22Rv1 (cell line): ENCODE results near the gene MOB3C.

Experiments used
- H3K27ac ChIP-seq: fragments of 450-650 bp; 2 replicates; pipeline ENCODE4 v1.5.1; 2017
- ZFX ChIP-seq: fragments of 450-650 bp; IDR thresholded peaks from 2 replicates; pipeline ENCODE4 v1.6.1; 2017; ENCODE audit warnings: antibody characterized with exemption, borderline replicate concordance
- TF ChIP-seq, protein P1 (sequence below): fragments of 450-650 bp; IDR thresholded peaks from 2 replicates; pipeline ENCODE4 v1.5.1; 2017; ENCODE audit warnings: mild to moderate bottlenecking

Gene MOB3C

DNA sequence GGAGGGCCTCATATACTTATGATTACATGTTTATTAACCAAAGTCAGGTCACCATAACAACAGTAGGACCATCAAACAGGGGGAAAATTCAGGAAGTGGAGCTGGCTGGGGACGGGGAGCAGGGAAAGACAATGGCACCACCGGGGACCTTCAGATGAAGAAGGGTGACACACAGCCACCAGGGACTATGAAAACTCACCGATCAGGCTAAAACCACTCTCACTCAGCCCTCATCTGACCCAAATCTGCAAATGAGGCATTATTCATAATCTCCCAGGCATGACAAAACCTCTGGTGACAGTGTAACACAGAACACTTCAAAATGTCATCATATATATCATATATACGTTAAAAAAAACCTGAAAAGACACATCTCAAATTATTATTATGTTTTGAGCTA is 23.8 kb downstream of the MOB3C start:
- TF ChIP-seq, protein P1, sequence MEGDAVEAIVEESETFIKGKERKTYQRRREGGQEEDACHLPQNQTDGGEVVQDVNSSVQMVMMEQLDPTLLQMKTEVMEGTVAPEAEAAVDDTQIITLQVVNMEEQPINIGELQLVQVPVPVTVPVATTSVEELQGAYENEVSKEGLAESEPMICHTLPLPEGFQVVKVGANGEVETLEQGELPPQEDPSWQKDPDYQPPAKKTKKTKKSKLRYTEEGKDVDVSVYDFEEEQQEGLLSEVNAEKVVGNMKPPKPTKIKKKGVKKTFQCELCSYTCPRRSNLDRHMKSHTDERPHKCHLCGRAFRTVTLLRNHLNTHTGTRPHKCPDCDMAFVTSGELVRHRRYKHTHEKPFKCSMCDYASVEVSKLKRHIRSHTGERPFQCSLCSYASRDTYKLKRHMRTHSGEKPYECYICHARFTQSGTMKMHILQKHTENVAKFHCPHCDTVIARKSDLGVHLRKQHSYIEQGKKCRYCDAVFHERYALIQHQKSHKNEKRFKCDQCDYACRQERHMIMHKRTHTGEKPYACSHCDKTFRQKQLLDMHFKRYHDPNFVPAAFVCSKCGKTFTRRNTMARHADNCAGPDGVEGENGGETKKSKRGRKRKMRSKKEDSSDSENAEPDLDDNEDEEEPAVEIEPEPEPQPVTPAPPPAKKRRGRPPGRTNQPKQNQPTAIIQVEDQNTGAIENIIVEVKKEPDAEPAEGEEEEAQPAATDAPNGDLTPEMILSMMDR, result no peak
- no peak for TF ChIP-seq ZFX
- no peak overlapping the region for H3K27ac ChIP-seq

DNA sequence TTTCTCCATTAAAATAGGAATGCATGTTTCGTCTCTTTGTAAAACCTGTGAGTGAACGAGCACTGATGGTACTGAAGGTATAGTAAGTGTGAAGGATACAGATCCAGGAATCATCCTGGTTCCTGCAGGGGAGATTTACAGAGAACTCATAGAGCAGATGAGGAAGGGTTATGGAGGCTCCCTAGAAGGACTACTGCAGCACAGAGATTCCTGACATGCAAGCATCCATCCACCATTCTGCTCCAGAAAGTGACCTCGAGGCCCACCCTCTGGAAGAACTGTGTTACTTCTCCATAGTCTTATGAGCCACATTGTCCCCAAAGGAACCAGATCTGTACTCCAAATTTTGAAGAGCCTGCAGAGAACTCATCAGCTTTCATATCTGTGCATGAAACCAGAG is 27.1 kb downstream of the MOB3C start:
- no peak for TF ChIP-seq ZFX
- TF ChIP-seq, protein P1, result no peak
- no peak overlapping the region for H3K27ac ChIP-seq

DNA sequence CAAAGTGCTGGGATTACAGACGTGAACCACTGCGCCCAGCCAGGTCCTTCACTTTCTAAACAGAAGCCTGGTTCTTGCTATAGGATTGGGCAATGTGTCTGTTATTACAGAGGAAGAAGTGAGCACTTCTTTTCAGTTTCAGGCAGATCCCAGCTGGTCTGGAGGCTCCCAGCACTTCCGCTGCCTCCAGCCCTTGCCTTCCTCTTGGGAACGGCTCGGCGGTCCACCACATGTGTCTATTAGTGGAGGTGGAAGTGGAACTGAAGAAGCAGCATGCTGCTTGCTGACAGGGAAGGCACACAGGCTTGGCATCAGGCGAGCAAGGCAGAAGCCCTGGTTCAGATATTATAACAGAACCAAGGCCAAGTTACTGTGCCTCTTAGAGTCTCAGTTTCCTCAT is 29.5 kb downstream of the MOB3C start:
- TF ChIP-seq, protein P1, result no peak
- TF ChIP-seq ZFX, result no peak
- H3K27ac ChIP-seq, result no peak overlapping the region

DNA sequence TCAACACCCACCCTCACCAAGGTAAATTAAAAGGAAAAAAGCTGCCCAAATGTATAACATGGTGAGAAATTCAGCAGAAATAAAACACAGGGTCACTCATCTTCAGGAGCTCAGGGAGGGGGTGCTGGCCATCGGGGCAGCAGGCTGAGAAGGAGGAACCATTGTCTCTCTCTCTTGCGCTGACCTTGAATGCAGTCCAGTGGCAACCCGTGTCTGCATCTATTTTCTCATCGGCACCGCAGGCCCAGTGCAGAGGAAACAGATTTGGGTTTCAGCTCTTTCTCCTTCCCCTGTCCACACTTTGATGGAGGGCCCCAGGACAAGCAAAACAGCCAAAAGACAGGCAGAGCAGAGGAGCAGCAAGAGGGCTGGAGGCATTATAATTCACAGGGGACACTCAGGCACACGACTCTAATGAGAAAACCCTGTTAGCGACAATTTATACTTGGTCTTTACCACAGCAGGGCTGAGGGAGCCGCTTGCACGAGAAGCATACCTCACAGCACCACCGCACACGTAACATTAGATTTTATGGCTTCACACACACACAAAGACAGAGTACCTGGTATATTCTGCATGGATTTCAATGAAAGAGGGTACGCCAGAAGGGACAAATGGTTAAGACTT is 31.2 kb downstream of the MOB3C start:
- TF ChIP-seq, protein P1, result no peak
- no peak for TF ChIP-seq ZFX
- H3K27ac ChIP-seq, result no peak overlapping the region

DNA sequence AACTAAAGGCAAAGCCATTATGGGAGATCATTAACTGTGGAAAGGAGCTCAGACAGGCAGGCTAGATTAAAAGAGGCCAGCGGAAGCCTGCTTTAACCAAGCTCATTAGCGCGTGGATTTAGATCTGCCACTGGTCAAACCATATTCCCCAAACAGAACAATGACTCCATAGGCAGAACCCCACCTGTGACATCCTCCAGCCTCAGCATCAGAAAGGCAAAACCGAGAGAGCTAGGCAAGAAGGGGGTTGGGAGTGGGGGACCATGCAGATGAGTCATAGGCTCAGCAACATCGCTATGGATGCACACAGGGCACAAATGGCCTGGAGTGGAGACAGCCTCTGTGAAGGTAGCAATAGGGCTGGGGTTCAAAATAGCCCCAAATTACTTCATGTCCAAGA is 33.1 kb downstream of the MOB3C start:
- TF ChIP-seq, protein P1, result no peak
- TF ChIP-seq ZFX, result no peak
- no peak overlapping the region for H3K27ac ChIP-seq

DNA sequence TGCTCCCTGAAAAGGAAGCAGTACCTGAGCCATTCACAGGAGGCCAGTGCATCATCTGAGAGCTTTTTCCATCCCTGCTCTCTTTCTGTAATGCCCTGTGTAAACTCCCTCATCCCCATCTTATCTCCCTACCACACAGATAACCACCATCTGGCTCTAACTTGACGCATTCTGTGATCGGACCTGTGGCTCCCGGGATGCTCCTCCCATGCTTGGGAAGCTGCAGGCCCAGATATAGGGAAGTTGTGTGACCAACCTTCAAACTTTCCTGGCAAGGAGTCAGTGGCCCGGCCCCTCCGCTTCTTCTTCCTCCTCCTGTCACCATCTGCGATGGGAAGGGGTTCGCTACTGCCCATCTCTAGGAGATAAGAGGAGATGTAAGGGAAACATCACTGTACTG is 33.6 kb downstream of the MOB3C start:
- TF ChIP-seq ZFX, result no peak
- TF ChIP-seq, protein P1, result no peak
- H3K27ac ChIP-seq, result no peak overlapping the region

DNA sequence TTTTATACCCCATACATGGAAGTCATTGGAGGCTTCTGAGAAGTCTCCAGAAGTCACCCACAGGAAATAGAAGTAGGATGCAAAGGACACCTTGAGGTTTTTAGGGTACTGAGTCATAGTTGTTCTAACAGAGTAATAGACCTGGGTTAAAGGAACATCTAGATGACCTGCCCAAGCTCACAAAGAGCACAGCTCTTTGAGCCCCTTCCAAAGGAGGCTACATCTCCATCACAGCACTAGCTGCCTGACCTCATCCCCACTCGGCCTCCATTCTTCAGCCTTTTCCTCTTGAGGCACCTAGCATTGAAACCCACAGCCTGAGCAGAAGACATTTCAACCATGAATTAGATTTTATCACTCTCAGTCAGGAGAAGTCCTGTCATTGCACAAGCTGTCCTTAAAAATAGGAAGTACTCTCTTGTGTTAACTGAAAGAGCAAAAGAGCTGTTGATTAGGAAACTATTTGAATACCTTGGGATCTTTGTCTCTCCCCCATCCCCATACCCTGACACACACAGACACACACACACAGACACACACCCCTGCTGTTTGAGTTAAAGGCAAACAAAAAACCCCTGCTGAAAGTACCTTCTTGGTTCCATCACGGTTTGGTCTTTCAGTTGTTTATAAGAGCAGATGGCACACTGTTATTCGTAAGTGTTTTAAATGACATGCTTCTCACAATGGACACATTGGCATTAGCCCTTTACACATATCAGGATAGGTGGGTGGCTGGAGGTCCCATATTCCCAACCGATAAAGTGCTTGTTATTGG is 34.7 kb downstream of the MOB3C start:
- TF ChIP-seq, protein P1, result no peak
- no peak for TF ChIP-seq ZFX
- H3K27ac ChIP-seq, result no peak overlapping the region
